ENCODE measurements around the gene PDILT.
A peak's percentile ranks its signal among the peaks of the same experiment; 100 is the strongest.

PDILT gene

DNA sequence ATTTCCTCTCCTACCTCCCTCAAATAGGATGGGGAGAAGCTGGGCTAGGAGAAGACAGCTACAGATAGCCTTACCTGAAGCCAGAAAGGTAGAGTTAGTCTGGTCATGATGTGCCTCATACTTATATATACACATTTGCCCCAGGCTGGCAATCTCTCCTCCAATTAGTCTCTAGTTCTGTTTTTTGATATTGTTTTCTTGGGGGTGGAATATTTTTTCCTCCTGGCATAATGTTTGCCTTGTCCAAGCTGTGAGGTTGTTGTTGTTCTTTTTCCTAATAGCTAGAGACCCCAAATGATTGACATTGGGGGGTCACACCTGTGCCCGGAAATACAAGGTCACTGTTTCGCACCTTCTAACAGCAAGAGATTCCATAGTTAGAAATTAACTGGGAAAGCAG lies 51.9 kb downstream of the PDILT start, which contains the start of gene UMOD:
Gene UMOD, minus strand, starts transcription at position 101 of the 400 bp plus-strand sequence. CDS start 1,978 bp downstream, outside the sequence.
- no peak within 1 kb of the TSS for H2BK15ac ChIP-seq (replicated peaks; ENCODE audit: low read depth)
- no peak within 1 kb of the TSS for H2AK5ac ChIP-seq (ENCODE audit: low read length)
- H3K27me3 ChIP-seq (ENCODE audit: insufficient read depth, low read length, poor library complexity), result no peaks in the 10 kb centered on the region
- no peak for DNase-seq
- H3K79me1 ChIP-seq (ENCODE audit: low read length), result no peaks in the 10 kb centered on the region
- no peak within 1 kb of the TSS for H3K27ac ChIP-seq (ENCODE audit: low read depth, low read length)
- H3K4ac ChIP-seq (ENCODE audit: low read depth, low read length), result no peak within 1 kb of the TSS
- no peak within 1 kb of the TSS for H3K9ac ChIP-seq (ENCODE audit: low read length)
- H3K23ac ChIP-seq (ENCODE audit: low read length), result no peak within 1 kb of the TSS
- H3K79me2 ChIP-seq (ENCODE audit: control insufficient read depth, insufficient read depth, low read length), result no peaks in the 10 kb centered on the region
- no peak within 1 kb of the TSS for H2BK120ac ChIP-seq (ENCODE audit: low read depth, low read length)
- no peak within 1 kb of the TSS for H3K18ac ChIP-seq (ENCODE audit: low read length)
- no CpG with 5 or more reads among the region's 2 CpGs for WGBS (ENCODE audit: extremely low coverage, insufficient coverage, low lambda C conversion rate)
- H3K4me3 ChIP-seq (ENCODE audit: low read length), result no peak within 1 kb of the TSS
- H3K36me3 ChIP-seq (ENCODE audit: control insufficient read depth, insufficient read depth, low read length), result no peaks in the 10 kb centered on the region
- no peaks in the 10 kb centered on the region for H3K4me1 ChIP-seq (ENCODE audit: control insufficient read depth, low read depth, low read length)
- H2BK5ac ChIP-seq (ENCODE audit: low read length), result no peak within 1 kb of the TSS
- no peak within 1 kb of the TSS for H4K8ac ChIP-seq (ENCODE audit: low read depth, low read length)
- H3K4me2 ChIP-seq (ENCODE audit: low read length), result no peak within 1 kb of the TSS
- H4K5ac ChIP-seq (ENCODE audit: low read length), result no peak within 1 kb of the TSS
- no peak within 1 kb of the TSS for H3K56ac ChIP-seq (ENCODE audit: low read length)

DNA sequence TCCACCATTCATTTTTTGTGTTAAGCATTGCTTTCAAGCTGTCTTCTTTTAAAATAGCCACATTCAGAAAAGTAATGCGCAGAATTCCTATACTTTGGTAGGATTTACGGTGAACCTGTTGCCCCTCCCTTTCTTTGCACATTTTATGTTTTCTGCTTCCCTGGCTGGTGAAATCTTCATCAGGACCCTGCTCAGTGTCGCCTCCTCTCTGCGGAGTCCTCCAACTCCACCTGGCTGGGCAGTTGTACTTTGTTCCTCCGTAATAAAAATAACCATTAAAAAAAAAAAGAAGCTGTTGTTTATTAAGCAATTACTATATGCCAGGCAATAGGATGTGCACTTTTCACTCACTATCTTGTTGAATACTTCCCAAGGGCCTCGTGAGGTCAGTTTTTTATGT lies 54.9 kb downstream of the PDILT start:
- Histone ChIP-seq H3K36me3 (ENCODE audit: control insufficient read depth, insufficient read depth, low read length) (no peaks in the 10 kb centered on the region), H2BK120ac (ENCODE audit: low read depth, low read length) (no peak overlapping the region), H3K4ac (ENCODE audit: low read depth, low read length) (no peak overlapping the region), H3K4me1 (ENCODE audit: control insufficient read depth, low read depth, low read length) (no peaks in the 10 kb centered on the region), H3K79me2 (ENCODE audit: control insufficient read depth, insufficient read depth, low read length) (no peaks in the 10 kb centered on the region), H3K79me1 (ENCODE audit: low read length) (no peaks in the 10 kb centered on the region), H3K9ac (ENCODE audit: low read length) (no peak overlapping the region), H3K4me3 (ENCODE audit: low read length) (no peak overlapping the region), H3K4me2 (ENCODE audit: low read length) (no peak overlapping the region), H2BK5ac (ENCODE audit: low read length) (no peak overlapping the region), H3K18ac (ENCODE audit: low read length) (no peak overlapping the region), H4K5ac (ENCODE audit: low read length) (no peak overlapping the region), H4K8ac (ENCODE audit: low read depth, low read length) (no peak overlapping the region), H3K56ac (ENCODE audit: low read length) (no peak overlapping the region), H2AK5ac (ENCODE audit: low read length) (no peak overlapping the region), H3K23ac (ENCODE audit: low read length) (no peak overlapping the region), H3K27ac (ENCODE audit: low read depth, low read length) (no peak overlapping the region), H2BK15ac (replicated peaks; ENCODE audit: low read depth) (no peak overlapping the region), H3K27me3 (ENCODE audit: insufficient read depth, low read length, poor library complexity) (no peaks in the 10 kb centered on the region)
- no peak for DNase-seq
- no CpG with 5 or more reads among the region's 6 CpGs for WGBS (ENCODE audit: extremely low coverage, insufficient coverage, low lambda C conversion rate)

DNA sequence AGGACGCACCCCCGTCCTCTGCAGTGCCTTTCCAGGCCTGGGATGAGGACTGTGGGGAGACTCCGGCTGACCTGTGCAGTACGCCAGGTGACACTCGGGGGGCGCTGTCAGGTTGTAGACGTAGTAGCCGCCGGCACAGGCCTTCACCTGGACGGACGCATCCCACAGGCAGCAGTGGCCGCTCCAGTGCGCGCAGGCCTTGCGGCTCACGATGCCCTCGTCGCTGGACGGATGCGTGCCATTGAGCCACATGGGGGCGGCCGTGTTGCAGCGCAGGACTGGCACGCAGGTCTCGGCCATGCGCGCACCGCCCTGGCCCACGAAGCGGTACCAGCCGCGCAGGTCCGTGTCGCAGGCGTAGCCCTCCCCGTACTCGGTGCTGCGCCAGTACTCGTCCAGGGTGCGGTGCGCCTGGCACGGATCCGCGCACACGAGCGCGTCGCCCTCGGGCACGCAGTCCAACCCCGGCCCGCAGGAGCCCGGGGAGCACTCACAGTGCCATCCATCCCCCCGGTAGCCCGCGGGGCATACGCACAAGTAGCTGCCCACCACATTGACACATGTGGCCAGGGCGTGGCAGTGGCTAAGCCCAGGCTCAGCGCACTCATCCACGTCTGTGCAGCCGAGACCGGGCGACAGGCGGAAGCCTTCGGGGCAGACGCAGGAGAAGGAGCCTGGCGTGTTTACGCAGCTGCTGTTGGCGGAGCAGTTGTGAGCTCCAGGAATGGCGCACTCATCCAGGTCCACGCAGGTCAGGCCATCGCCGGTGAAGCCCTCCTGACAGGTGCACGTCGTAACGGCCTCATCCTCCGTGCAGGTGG lies 56.0 kb downstream of the PDILT start:
- peak; percentile 18 for DNase-seq
- no peak overlapping the region for H2AK5ac ChIP-seq (ENCODE audit: low read length)
- H3K18ac ChIP-seq (ENCODE audit: low read length), result no peak overlapping the region
- no peak overlapping the region for H2BK15ac ChIP-seq (replicated peaks; ENCODE audit: low read depth)
- no peaks in the 10 kb centered on the region for H3K79me1 ChIP-seq (ENCODE audit: low read length)
- H3K23ac ChIP-seq (ENCODE audit: low read length), result no peak overlapping the region
- no peak overlapping the region for H2BK120ac ChIP-seq (ENCODE audit: low read depth, low read length)
- no peak overlapping the region for H3K27ac ChIP-seq (ENCODE audit: low read depth, low read length)
- H3K4me2 ChIP-seq (ENCODE audit: low read length), result no peak overlapping the region
- H4K5ac ChIP-seq (ENCODE audit: low read length), result no peak overlapping the region
- H3K56ac ChIP-seq (ENCODE audit: low read length), result no peak overlapping the region
- H3K4me1 ChIP-seq (ENCODE audit: control insufficient read depth, low read depth, low read length), result no peaks in the 10 kb centered on the region
- no CpG with 5 or more reads among the region's 77 CpGs for WGBS (ENCODE audit: extremely low coverage, insufficient coverage, low lambda C conversion rate)
- no peak overlapping the region for H2BK5ac ChIP-seq (ENCODE audit: low read length)
- H4K8ac ChIP-seq (ENCODE audit: low read depth, low read length), result no peak overlapping the region
- no peak overlapping the region for H3K9ac ChIP-seq (ENCODE audit: low read length)
- no peaks in the 10 kb centered on the region for H3K36me3 ChIP-seq (ENCODE audit: control insufficient read depth, insufficient read depth, low read length)
- no peak overlapping the region for H3K4ac ChIP-seq (ENCODE audit: low read depth, low read length)
- no peaks in the 10 kb centered on the region for H3K27me3 ChIP-seq (ENCODE audit: insufficient read depth, low read length, poor library complexity)
- H3K4me3 ChIP-seq (ENCODE audit: low read length), result no peak overlapping the region
- H3K79me2 ChIP-seq (ENCODE audit: control insufficient read depth, insufficient read depth, low read length), result no peaks in the 10 kb centered on the region

DNA sequence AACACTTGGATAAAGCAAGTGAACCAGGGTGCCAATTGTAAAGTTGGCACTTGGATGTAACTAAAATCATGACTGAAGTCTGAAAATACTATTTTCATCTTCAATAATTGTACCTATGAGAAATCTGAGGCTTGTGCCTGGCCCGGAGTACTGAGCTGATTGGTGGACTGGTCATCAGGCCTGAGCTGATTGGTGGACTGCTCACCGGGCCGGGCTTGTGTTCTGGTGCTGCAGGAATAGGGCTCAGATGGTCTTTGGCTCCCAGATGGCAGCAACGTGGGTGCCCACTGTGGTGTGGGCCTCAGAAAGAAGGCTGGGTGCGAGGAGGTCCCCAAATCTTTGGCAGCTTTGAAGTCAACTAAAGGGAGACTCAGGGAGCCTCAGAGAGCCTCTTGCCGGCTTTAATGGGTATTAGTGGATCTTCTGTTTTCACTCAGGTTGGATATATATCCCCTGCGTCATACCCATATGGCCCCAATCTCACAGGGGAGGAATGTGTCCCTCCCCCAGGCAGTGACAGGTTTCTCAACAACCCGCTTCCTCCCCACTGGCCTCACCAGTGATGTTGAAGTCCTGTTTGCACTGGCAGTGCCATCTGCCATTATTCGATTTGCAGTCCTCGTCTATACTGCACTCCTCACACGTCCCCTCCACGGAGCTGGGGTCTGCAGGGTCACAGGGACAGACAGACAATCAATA lies 56.7 kb downstream of the PDILT start:
- WGBS (ENCODE audit: extremely low coverage, insufficient coverage, low lambda C conversion rate), result no CpG with 5 or more reads among the region's 12 CpGs
- Histone ChIP-seq H4K8ac (ENCODE audit: low read depth, low read length) (no peak overlapping the region), H2AK5ac (ENCODE audit: low read length) (no peak overlapping the region), H3K27ac (ENCODE audit: low read depth, low read length) (no peak overlapping the region), H2BK5ac (ENCODE audit: low read length) (no peak overlapping the region), H3K79me1 (ENCODE audit: low read length) (no peaks in the 10 kb centered on the region), H3K79me2 (ENCODE audit: control insufficient read depth, insufficient read depth, low read length) (no peaks in the 10 kb centered on the region), H2BK120ac (ENCODE audit: low read depth, low read length) (no peak overlapping the region), H3K4me1 (ENCODE audit: control insufficient read depth, low read depth, low read length) (no peaks in the 10 kb centered on the region), H3K4ac (ENCODE audit: low read depth, low read length) (no peak overlapping the region), H3K18ac (ENCODE audit: low read length) (no peak overlapping the region), H3K4me3 (ENCODE audit: low read length) (no peak overlapping the region), H3K56ac (ENCODE audit: low read length) (no peak overlapping the region), H4K5ac (ENCODE audit: low read length) (no peak overlapping the region), H3K27me3 (ENCODE audit: insufficient read depth, low read length, poor library complexity) (no peaks in the 10 kb centered on the region), H3K36me3 (ENCODE audit: control insufficient read depth, insufficient read depth, low read length) (no peaks in the 10 kb centered on the region), H3K9ac (ENCODE audit: low read length) (no peak overlapping the region), H3K23ac (ENCODE audit: low read length) (no peak overlapping the region), H3K4me2 (ENCODE audit: low read length) (no peak overlapping the region), H2BK15ac (replicated peaks; ENCODE audit: low read depth) (no peak overlapping the region)
- DNase-seq, result no peak

DNA sequence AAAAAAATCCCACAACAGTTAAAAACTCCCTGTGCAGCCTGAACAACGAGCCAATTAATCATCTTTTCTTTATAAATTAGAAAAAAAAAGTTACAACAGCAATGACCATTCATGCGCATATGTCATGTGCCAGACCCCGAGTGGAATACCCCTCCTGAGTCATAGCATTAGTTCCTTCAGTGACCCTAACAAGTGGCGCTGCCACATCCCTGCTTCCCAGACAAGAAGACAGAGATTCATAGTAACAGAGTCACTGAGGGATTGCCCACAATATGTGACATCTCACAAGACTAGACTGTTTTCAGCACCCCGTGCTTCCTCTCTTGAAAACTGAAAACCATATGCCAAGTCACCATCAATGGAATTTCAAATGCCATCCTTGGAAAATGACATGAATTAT lies 59.9 kb downstream of the PDILT start:
- Histone ChIP-seq H3K27me3 (ENCODE audit: insufficient read depth, low read length, poor library complexity) (no peaks in the 10 kb centered on the region), H2AK5ac (ENCODE audit: low read length) (no peak overlapping the region), H2BK120ac (ENCODE audit: low read depth, low read length) (no peak overlapping the region), H2BK5ac (ENCODE audit: low read length) (no peak overlapping the region), H3K79me1 (ENCODE audit: low read length) (no peaks in the 10 kb centered on the region), H3K27ac (ENCODE audit: low read depth, low read length) (no peak overlapping the region), H4K5ac (ENCODE audit: low read length) (no peak overlapping the region), H4K8ac (ENCODE audit: low read depth, low read length) (no peak overlapping the region), H3K23ac (ENCODE audit: low read length) (no peak overlapping the region), H2BK15ac (replicated peaks; ENCODE audit: low read depth) (no peak overlapping the region), H3K36me3 (ENCODE audit: control insufficient read depth, insufficient read depth, low read length) (no peaks in the 10 kb centered on the region), H3K56ac (ENCODE audit: low read length) (no peak overlapping the region), H3K9ac (ENCODE audit: low read length) (no peak overlapping the region), H3K4me1 (ENCODE audit: control insufficient read depth, low read depth, low read length) (no peaks in the 10 kb centered on the region), H3K4ac (ENCODE audit: low read depth, low read length) (no peak overlapping the region), H3K4me2 (ENCODE audit: low read length) (no peak overlapping the region), H3K79me2 (ENCODE audit: control insufficient read depth, insufficient read depth, low read length) (no peaks in the 10 kb centered on the region), H3K4me3 (ENCODE audit: low read length) (no peak overlapping the region), H3K18ac (ENCODE audit: low read length) (no peak overlapping the region)
- WGBS (ENCODE audit: extremely low coverage, insufficient coverage, low lambda C conversion rate), result no CpG with 5 or more reads among the region's 5 CpGs
- DNase-seq, result no peak

Measured in mesendoderm (in vitro differentiated cells).